ENCODE data around the gene BTF3L4.

The BTF3L4 gene

DNA sequence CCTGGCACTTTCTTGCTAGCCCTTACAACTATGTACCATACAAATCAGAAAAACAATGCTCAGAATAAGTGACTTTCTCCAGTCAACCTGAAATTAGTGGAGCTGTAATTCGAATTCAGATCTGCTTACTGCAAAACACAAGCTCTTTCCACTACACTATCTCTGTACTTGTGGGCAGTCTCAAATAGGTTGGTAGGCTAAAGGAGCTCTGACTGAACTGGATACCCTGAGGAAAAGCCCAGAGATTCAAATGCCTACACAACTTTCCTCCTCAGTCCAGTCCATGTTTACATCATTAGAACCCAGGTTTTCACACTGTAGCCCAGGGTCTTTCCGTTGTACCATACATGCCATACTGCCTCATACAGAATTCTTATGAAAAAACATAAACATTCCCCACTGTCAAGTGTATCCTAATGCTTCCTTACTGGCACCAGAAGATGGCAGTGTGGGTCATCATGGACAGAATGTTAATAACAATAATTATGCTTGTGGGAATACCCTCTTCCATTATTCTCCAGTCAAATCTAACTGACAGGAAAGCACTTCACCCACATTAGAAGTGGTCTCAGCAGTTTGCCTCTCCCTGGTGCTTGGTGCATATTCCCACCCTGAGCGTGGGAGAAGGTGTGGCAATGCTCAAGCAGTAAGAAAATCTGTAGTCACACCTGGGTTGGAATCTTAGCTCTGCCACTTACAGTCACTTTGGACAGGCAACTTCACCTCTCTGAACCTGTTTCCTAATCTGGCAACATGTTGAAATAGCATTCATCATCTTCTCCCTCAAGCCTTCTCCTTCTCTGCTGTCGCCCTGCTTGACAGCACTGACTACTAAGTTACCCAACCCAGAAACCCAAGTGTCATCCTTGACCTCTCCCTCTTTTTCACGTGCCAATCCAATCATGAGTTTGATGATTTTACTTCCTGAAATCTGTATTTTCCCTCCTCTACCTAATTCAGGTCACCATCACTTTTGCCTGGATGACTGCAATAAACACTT lies 71.4 kb downstream of the BTF3L4 start:
- H3K4me3 Mint-ChIP-seq: no peak overlapping the region
- H3K4me1 Mint-ChIP-seq (ENCODE audit: low read depth): peaks cover 4% of the 10 kb centered on the region
- peaks cover 7% of the 10 kb centered on the region for H3K27me3 Mint-ChIP-seq
- no peaks in the 10 kb centered on the region for H3K9me3 Mint-ChIP-seq (ENCODE audit: low read depth)
- H3K27ac Mint-ChIP-seq: no peak overlapping the region
- no peaks in the 10 kb centered on the region for H3K36me3 Mint-ChIP-seq

- Mint-ChIP-seq H3K4me3 (peak overlapping the region; percentile 85), H3K36me3 (no peaks in the 10 kb centered on the region), H3K4me1 (ENCODE audit: low read depth) (peaks cover 37% of the 10 kb centered on the region), H3K27ac (peak overlapping the region; percentile 91), H3K9me3 (ENCODE audit: low read depth) (no peaks in the 10 kb centered on the region), H3K27me3 (no peaks in the 10 kb centered on the region)
Observed at GRCh38 chr1:52139817-52140540, 83.9 kb downstream of the BTF3L4 start.

All from activated naive CD8-positive, alpha-beta T cell (primary cell).